Neuron (in vitro differentiated cells): Measurements from ENCODE around the gene YPEL1.
"Not testable (repeated sequence)": the region's sequence is repeated elsewhere in the genome, so short reads cannot be mapped to it uniquely, and the experiment has no call there.

ENCODE experiments used
- H2AFZ ChIP-seq: one replicate; pipeline ENCODE4 v1.6.1; 2013; ENCODE audit warnings: low read depth, mild to moderate bottlenecking, inconsistent platforms, low read length, moderate library complexity
- H3K27me3 ChIP-seq: one replicate; pipeline ENCODE4 v1.6.1; 2013; ENCODE audit warnings: low read length; ENCODE audit not compliant: insufficient read depth
- H3K36me3 ChIP-seq: one replicate; pipeline ENCODE4 v1.6.1; 2013; ENCODE audit warnings: low read length; ENCODE audit not compliant: insufficient read depth
- H3K4me1 ChIP-seq: one replicate; pipeline ENCODE4 v1.6.1; 2013; ENCODE audit warnings: low read length; ENCODE audit not compliant: insufficient read depth
- H3K4me3 ChIP-seq: 2 replicates; pipeline ENCODE4 v1.5.1; 2013; ENCODE audit warnings: mild to moderate bottlenecking, low read length, moderate library complexity
- H3K9me3 ChIP-seq: one replicate; pipeline ENCODE4 v1.6.1; 2013; ENCODE audit warnings: low read length

YPEL1 gene

DNA sequence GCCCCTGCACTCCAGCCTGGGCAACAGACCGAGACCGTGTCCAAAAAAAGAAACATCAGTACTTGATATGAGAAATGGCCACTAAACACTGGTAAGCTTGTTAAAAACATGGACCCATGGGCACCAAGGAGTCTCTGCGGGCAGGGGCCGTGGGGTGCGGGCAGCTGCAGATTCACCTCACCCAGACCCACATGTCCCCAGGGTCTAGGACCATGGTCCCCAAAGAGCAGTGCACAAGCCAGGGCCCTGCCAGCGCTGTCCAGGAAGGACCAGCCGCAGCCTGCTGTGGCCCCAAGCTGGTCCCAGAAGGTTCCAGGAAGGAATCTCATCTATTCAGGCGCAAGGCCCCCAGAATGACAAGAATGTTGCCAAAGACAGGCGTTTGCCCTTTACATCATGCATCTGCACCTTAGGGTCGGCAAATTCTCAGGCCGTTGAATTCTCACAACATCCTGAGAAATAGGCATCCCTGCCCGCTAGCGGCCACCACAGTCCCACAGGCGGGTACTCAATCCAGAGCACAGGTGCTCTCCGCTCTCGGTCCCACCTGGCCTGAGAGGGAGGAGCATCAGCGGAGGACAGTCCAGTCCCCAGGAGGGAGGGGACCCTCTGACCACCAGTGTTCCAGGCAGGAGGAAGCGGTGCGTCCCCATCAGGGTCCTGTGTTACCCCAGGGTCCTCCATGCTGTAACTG lies 9.5 kb downstream of the YPEL1 start:
- no peaks in the 10 kb centered on the region for H3K4me1 ChIP-seq
- no peaks in the 10 kb centered on the region for H3K9me3 ChIP-seq
- H3K27me3 ChIP-seq: no peaks in the 10 kb centered on the region
- H2AFZ ChIP-seq: no peak overlapping the region
- H3K4me3 ChIP-seq: no peak overlapping the region
- H3K36me3 ChIP-seq: peaks cover 19% of the 10 kb centered on the region

- not testable (repeated sequence) for H2AFZ ChIP-seq, H3K27me3 ChIP-seq, H3K4me3 ChIP-seq, H3K4me1 ChIP-seq, H3K9me3 ChIP-seq
- peaks cover 15% of the 10 kb centered on the region for H3K36me3 ChIP-seq
Measured at GRCh38 chr22:21724496-21724895, 11.1 kb downstream of the YPEL1 start.

DNA sequence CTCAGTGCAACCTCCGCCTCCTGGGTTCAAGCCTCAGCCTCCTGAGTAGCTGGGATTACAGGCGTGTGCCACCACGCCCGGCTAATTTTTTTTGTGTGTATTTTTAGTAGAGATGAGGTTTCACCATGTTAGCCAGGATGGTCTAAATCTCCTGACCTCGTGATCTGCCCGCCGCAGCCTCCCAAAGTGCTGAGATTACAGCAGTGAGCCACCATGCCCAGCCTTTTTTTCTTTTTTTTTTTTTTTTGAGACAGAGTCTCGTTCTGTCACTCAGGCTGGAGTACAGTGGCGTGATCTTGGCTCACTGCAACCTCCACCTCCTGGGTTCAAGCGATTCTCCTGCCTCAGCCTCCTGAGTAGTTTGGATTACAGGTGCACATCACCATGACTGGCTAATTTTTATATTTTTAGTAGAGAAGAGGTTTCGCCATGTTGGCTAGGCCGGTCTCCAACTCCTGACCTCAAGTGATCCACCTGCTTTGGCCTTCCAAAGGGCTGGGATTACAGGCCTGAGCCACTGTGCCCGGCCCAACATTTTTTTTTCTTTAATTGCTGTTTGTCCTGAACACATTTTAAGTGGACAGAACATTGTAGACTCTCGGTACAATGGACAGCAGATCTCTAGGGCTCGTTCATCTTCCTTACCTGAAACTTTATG lies 14.3 kb downstream of the YPEL1 start:
- H2AFZ ChIP-seq, H3K36me3 ChIP-seq, H3K27me3 ChIP-seq, H3K4me3 ChIP-seq, H3K4me1 ChIP-seq, H3K9me3 ChIP-seq: not testable (repeated sequence)

GRCh38 chr22:21720191-21720859 lies 15.3 kb downstream of the YPEL1 start:
- not testable (repeated sequence) for H3K9me3 ChIP-seq, H3K27me3 ChIP-seq, H3K4me3 ChIP-seq, H3K4me1 ChIP-seq, H3K36me3 ChIP-seq, H2AFZ ChIP-seq

GRCh38 chr22:21719024-21719423 lies 16.6 kb downstream of the YPEL1 start:
- H3K4me1 ChIP-seq: peaks cover 4% of the 10 kb centered on the region
- H3K9me3 ChIP-seq: no peaks in the 10 kb centered on the region
- H2AFZ ChIP-seq: no peak overlapping the region
- H3K36me3 ChIP-seq: peaks cover 7% of the 10 kb centered on the region
- H3K27me3 ChIP-seq: no peaks in the 10 kb centered on the region
- no peak overlapping the region for H3K4me3 ChIP-seq

DNA sequence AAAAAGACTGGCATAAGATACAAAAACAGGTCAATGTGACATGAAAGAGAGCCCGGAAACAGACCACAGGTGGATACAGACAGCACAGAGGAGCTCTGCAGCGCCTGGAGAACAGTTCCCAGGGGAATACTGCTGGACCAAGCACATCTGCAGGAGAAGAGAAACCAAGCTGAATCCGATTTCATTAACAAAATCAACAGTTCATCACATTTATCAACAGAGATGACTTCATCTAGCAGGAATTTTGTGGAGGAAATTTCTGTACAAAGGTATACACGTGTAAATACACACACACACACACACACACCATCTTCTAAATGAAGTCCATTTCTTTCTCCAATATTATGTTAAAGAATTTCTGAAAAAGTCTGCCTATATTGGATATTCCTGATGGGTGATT lies 17.1 kb downstream of the YPEL1 start:
- Histone ChIP-seq H3K27me3 (no peaks in the 10 kb centered on the region), H3K36me3 (peaks cover 5% of the 10 kb centered on the region), H3K4me1 (peaks cover 4% of the 10 kb centered on the region), H3K4me3 (no peak overlapping the region), H3K9me3 (no peaks in the 10 kb centered on the region), H2AFZ (no peak overlapping the region)

DNA sequence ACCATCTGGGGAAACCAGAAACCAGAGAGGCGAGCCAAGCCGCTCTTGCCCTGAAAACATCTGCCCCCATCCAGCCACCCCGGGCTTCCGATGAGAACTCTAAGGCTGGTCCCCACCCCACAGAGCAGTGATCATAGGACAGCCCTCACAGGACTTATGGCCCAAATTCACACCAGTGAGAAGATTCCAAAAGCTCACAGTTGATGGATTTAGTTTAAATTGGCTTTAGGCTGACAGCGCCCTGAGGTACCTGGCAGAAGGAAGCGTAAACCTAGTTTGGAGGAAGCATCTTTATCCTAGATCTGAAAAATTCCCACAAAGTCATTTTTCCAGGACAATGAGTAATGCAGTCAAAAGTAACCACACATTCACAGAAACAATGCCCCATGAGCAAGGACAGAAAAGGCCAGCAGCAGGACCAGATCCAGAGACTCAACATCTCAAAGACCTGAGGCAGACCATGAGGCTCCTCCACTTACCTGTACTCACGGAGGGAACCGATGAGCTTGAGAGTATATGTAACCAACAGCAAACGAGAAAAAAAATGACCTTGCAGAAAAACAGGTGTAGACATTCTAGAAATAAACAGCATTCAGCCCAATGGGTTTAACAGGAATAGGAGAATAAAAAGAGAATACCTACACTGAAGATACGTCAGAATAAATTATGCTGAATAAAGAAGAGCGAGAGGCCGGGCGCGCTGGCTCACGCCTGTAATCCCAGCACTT lies 19.0 kb downstream of the YPEL1 start:
- H3K4me1 ChIP-seq, H3K27me3 ChIP-seq, H3K9me3 ChIP-seq, H3K4me3 ChIP-seq, H3K36me3 ChIP-seq, H2AFZ ChIP-seq: not testable (repeated sequence)

DNA sequence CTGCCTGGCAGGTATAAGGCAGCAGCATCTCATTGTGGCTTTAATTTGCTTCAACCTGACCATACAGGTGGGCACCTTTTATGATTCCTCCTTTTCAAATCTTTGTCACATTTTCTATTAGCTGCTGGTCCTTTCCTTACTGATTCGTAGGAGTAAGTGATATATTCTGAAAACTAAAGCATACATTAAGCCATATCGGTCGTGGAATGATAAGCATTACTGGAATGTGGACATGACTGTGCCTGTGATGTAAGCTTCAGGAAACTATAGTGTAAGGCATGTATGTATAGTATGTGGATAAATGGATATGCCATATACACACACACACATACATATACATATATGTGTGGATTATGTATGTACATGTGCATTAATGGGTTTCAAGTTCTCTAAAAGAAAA lies 20.8 kb downstream of the YPEL1 start:
- H3K4me1 ChIP-seq: peaks cover 4% of the 10 kb centered on the region
- no peak overlapping the region for H3K4me3 ChIP-seq
- H3K9me3 ChIP-seq: no peaks in the 10 kb centered on the region
- no peak overlapping the region for H2AFZ ChIP-seq
- H3K27me3 ChIP-seq: no peaks in the 10 kb centered on the region
- H3K36me3 ChIP-seq: peaks cover 13% of the 10 kb centered on the region

DNA sequence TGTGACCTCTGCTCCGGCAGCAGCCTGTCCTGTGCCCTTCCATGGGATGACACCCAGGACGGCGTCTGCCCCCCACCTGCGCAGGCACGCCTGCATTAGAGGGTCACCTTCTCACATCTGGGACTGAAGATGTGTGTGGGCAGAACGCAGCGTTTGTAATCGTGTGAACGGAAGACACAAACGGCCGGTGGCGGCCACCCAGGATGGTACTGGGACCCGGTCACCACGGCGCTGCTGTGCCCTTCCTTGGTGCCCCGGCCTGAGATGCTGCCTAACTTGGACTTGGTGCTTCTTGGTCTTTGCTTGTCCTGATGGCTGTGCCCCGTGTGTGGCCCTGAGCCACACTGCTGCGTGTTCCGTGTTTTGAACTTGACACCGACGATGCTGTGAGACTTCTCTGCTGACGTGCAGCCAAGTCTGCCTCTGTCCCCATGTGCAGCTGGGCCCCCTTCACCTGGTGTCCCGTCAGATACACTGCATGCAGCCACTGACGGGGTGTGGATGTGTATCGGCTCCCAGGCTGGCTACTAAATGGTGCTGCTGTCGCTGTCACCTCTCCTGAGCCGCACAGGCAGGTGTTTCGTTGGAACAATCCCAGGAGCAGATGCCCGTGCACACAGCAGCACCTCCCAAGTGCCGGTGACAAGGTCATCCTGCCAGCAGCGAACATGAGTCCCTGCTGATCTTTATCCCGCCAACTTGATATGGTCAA lies 21.4 kb downstream of the YPEL1 start:
- H3K4me1 ChIP-seq: peaks cover 4% of the 10 kb centered on the region
- H3K36me3 ChIP-seq: peaks cover 19% of the 10 kb centered on the region
- no peaks in the 10 kb centered on the region for H3K9me3 ChIP-seq
- no peak overlapping the region for H3K4me3 ChIP-seq
- H2AFZ ChIP-seq: no peak overlapping the region
- no peaks in the 10 kb centered on the region for H3K27me3 ChIP-seq

DNA sequence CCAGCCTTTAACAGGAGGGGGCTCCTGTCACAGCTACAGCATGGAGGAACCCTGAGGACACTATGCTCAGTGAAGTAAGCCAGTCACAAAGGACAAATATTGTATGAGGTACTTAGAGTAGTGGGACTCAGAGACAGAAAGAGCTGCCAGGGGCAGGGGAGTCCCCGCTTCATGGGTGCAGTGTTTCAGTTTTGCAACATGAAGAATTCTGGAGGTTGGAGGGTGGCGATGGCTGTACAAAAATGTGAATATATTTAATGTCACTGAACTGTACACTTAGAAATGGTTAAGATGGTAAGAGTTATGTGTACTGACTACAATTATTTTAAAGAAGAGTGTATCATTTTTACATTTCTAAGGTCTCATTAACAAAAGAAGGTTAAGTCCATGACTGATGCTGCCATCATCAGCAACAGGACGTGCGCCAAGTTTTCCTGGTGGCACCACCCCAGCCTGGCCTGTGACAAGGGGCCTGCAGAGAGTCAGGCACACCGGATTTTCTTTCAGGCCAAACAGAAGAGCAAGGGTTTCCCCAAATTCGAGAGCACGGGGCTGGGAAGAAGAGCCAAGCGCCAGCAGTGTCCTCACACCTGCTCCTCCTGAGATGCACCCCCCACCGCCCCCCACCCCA lies 22.1 kb downstream of the YPEL1 start:
- H3K4me3 ChIP-seq: no peak overlapping the region
- peaks cover 23% of the 10 kb centered on the region for H3K36me3 ChIP-seq

GRCh38 chr22:21712751-21713427 lies 22.7 kb downstream of the YPEL1 start:
- H3K4me1 ChIP-seq: peaks cover 4% of the 10 kb centered on the region

More for the DNA sequence above, 22.1 kb downstream of the YPEL1 start:
- Histone ChIP-seq H3K9me3 (no peaks in the 10 kb centered on the region), H3K4me1 (peaks cover 4% of the 10 kb centered on the region), H3K27me3 (no peaks in the 10 kb centered on the region), H2AFZ (no peak overlapping the region)

GRCh38 chr22:21711851-21712250 lies 23.7 kb downstream of the YPEL1 start:
- H3K36me3 ChIP-seq: peaks cover 33% of the 10 kb centered on the region

More at GRCh38 chr22:21712751-21713427, 22.7 kb downstream of the YPEL1 start:
- Histone ChIP-seq H3K36me3 (peaks cover 25% of the 10 kb centered on the region), H2AFZ (no peak overlapping the region), H3K9me3 (no peaks in the 10 kb centered on the region), H3K27me3 (no peaks in the 10 kb centered on the region), H3K4me3 (no peak overlapping the region)

More at GRCh38 chr22:21711851-21712250, 23.7 kb downstream of the YPEL1 start:
- no peak overlapping the region for H2AFZ ChIP-seq
- H3K4me3 ChIP-seq: no peak overlapping the region
- H3K9me3 ChIP-seq: no peaks in the 10 kb centered on the region
- H3K27me3 ChIP-seq: no peaks in the 10 kb centered on the region
- peaks cover 4% of the 10 kb centered on the region for H3K4me1 ChIP-seq
